HG03175 (cell line): ENCODE data around the gene GUCA2B.

Experiments used
- ATAC-seq: cut with Tn5 transposase; IDR thresholded peaks from one replicate; pipeline ENCODE4 v1.9.1; 2021; ENCODE audit warnings: mild to moderate bottlenecking, moderate library complexity; ENCODE audit not compliant: unreplicated experiment

Gene GUCA2B

GRCh38 chr1:42142894-42143675 lies 10.1 kb upstream of the GUCA2B start:
- no peak for ATAC-seq

GRCh38 chr1:42143896-42144710 lies 9.1 kb upstream of the GUCA2B start:
- ATAC-seq = no peak

GRCh38 chr1:42144711-42145388 lies 8.4 kb upstream of the GUCA2B start:
- ATAC-seq = no peak

- ATAC-seq = no peak
Measured at GRCh38 chr1:42145389-42145716, 7.9 kb upstream of the GUCA2B start.

- ATAC-seq = no peak
Measured at GRCh38 chr1:42145764-42146625, 7.2 kb upstream of the GUCA2B start.

GRCh38 chr1:42146626-42147320 lies 6.4 kb upstream of the GUCA2B start:
- no peak for ATAC-seq

- ATAC-seq = no peak
Measured at GRCh38 chr1:42148166-42148565, 5.0 kb upstream of the GUCA2B start.

- ATAC-seq = no peak
Measured at GRCh38 chr1:42150651-42151050, 2.6 kb upstream of the GUCA2B start.

GRCh38 chr1:42152119-42152518 lies 1.1 kb upstream of the GUCA2B start:
- no peak for ATAC-seq

GRCh38 chr1:42153624-42154023 lies 414 bp downstream of the GUCA2B start:
- no peak for ATAC-seq

GRCh38 chr1:42154685-42155084 lies 1.5 kb downstream of the GUCA2B start:
- ATAC-seq = no peak

GRCh38 chr1:42155362-42155761 lies 2.2 kb downstream of the GUCA2B start:
- no peak for ATAC-seq

GRCh38 chr1:42157667-42158066 lies 4.5 kb downstream of the GUCA2B start:
- no peak for ATAC-seq

GRCh38 chr1:42158189-42158588 lies 5.0 kb downstream of the GUCA2B start:
- ATAC-seq = no peak

GRCh38 chr1:42162181-42162580 lies 9.0 kb downstream of the GUCA2B start:
- no peak for ATAC-seq

GRCh38 chr1:42163114-42163513 lies 9.9 kb downstream of the GUCA2B start:
- ATAC-seq = no peak

GRCh38 chr1:42163536-42164503 lies 10.6 kb downstream of the GUCA2B start:
- ATAC-seq = no peak

GRCh38 chr1:42164551-42165420 lies 11.6 kb downstream of the GUCA2B start, which contains the start of gene GUCA2A:
Gene GUCA2A (minus strand): TSS chr1:42164745. CDS start chr1:42164712, 33 bp downstream.
- ATAC-seq = no peak
